Left lung (tissue), 10 donors: ENCODE measurements around the gene MRPL1. TPM values are rescaled to one million over a fixed set of nuclear protein-coding genes. Genes with fewer than 3 reads are reported as not detected.
A peak's percentile ranks its signal among the peaks of the same experiment; 100 is the strongest.

Source experiments
- ATAC-seq: fragments of 200-7000 bp; cut with Tn5 transposase; one replicate; pipeline ENCODE4 v1.9.1; 2020; ENCODE audit warnings: moderate library complexity
- DNase-seq, 4 donors: peaks; one replicate each; pipeline ENCODE4 v3.0.0-alpha.2; 2013 to 2020
- H3K27ac ChIP-seq, 2 donors: fragments of 200-600 bp; sonication (generic) in 1 of 2; one replicate each; pipeline versions ENCODE4 v1.5.0 to v1.8.0; 2020 to 2021
- H3K27me3 ChIP-seq, 2 donors: fragments of 200-600 bp; sonication (generic) in 1 of 2; one replicate each; pipeline versions ENCODE4 v1.5.0 to v1.8.0; 2020 to 2021
- H3K36me3 ChIP-seq, 2 donors: fragments of 200-600 bp; sonication (generic) in 1 of 2; one replicate each; pipeline versions ENCODE4 v1.5.0 to v1.8.0; 2020 to 2021
- H3K4me1 ChIP-seq, 2 donors: fragments of 200-600 bp; one replicate each; pipeline ENCODE4 v1.8.0; 2021
- H3K4me3 ChIP-seq, 2 donors: fragments of 200-600 bp; sonication (generic) in 1 of 2; one replicate each; pipeline versions ENCODE4 v1.5.0 to v1.8.0; 2020 to 2021; ENCODE audit warnings: mild to moderate bottlenecking in 1 of 2
- H3K9me3 ChIP-seq, 2 donors: fragments of 200-600 bp; sonication (generic) in 1 of 2; one replicate each; pipeline versions ENCODE4 v1.5.0 to v1.8.0; 2020 to 2021
- CTCF ChIP-seq, 2 donors: fragments of 200-600 bp; sonication (generic) in 1 of 2; IDR thresholded peaks; one replicate each; pipeline versions ENCODE4 v1.5.0 to v1.8.0; 2021; ENCODE audit warnings: antibody characterized with exemption in 2 of 2
- intact Hi-C, 2 donors: fragments of 100-400 bp; cut with DNase I; formaldehyde crosslinking; loops; one replicate each; pipeline versions ENCODE4 v1.11.2 to v1.14.2; 2022
- polyA plus RNA-seq, 6 donors: library from polyadenylated mRNA; unstranded; fragments of 120-200 nt; gene quantifications; one replicate each; pipeline ENCODE4 v1.2.1, GENCODE V29; 2013; ENCODE audit not compliant: insufficient read length in 6 of 6
- total RNA-seq, 2 donors: library from RNA; stranded (reverse); fragmentation: NEBNext Ultra II Directional; extraction: Animal tissue kit (Norgen Biotek cat#: 25700); gene quantifications; one replicate each; pipeline ENCODE4 v1.2.1, GENCODE V29; 2021
- donor health status: DM: no; HTN: yes; CAD: no.
- donor health status: DM: no; HTN: no; CAD: no.

MRPL1 gene
- total and polyA plus RNA-seq, 8 donors = 19.2 to 55.6 (median 47.8) TPM

DNA sequence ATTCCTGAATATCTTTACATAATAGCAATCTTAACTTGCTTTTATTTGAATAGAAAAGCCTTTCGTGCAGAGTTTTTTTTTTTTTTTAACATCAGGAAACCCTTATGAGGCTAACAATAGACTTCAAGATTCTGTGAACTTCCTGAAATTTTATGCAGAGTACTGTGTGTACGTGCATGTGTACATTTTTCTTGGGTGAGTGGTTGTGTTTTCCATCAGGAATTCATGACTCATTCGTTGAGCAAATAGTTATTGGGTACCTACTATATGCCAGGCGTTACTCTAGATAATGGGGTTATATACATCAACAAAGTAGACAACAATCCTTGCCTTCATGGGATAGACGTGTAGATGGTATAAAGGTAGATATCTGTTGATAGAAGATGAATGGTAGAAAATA is 59.1 kb downstream of the MRPL1 start:
- Histone ChIP-seq H3K27me3 (no peaks in the 10 kb centered on the region), H3K27ac (peak overlapping the region; percentile 14 to 61), H3K9me3 (peaks cover 0 to 13% of the 10 kb centered on the region in 2 donors), H3K36me3 (no peaks in the 10 kb centered on the region), H3K4me3 (no peak overlapping the region), H3K4me1 (peaks cover 0 to 10% of the 10 kb centered on the region in 2 donors)
- intact Hi-C loops = no loop called here
- DNase-seq (peak in 1 of 4 donors; percentile 33), ATAC-seq (peak; percentile 86)
- no peak for TF ChIP-seq CTCF (IDR thresholded peaks at IDR 0.05)

GRCh38 chr4:77922158-77923094 is 59.8 kb downstream of the MRPL1 start:
- no peak for TF ChIP-seq CTCF (IDR thresholded peaks at IDR 0.05)
- ATAC-seq (no peak), DNase-seq (no peak)
- Histone ChIP-seq H3K36me3 (no peaks in the 10 kb centered on the region), H3K4me1 (peaks cover 0 to 10% of the 10 kb centered on the region in 2 donors), H3K4me3 (no peak overlapping the region), H3K9me3 (peaks cover 0 to 13% of the 10 kb centered on the region in 2 donors), H3K27me3 (no peaks in the 10 kb centered on the region), H3K27ac (peak overlapping the region; percentile 14 to 55)
- intact Hi-C loops = no loop called here

- no peak for ATAC-seq
- Histone ChIP-seq H3K27ac (peak overlapping the region in 1 of 2 donors; percentile 6), H3K36me3 (peaks cover 0 to 15% of the 10 kb centered on the region in 2 donors), H3K9me3 (peaks cover 0 to 13% of the 10 kb centered on the region in 2 donors), H3K4me1 (no peaks in the 10 kb centered on the region), H3K4me3 (no peak overlapping the region), H3K27me3 (no peaks in the 10 kb centered on the region)
- DNase-seq = peak in 2 of 4 donors; percentile 14 to 19
- no peak for TF ChIP-seq CTCF (IDR thresholded peaks at IDR 0.05)
- intact Hi-C loops = no loop called here
These were observed 65.6 kb downstream of the MRPL1 start for GRCh38 chr4:77927991-77928925.

GRCh38 chr4:77930154-77930639 is 67.6 kb downstream of the MRPL1 start:
- H3K27ac ChIP-seq = no peak overlapping the region
- intact Hi-C loops = no loop called here
- ATAC-seq = no peak
- peaks cover 0 to 15% of the 10 kb centered on the region in 2 donors for H3K36me3 ChIP-seq
- H3K27me3 ChIP-seq = no peaks in the 10 kb centered on the region
- no peaks in the 10 kb centered on the region for H3K4me1 ChIP-seq
- no peak for DNase-seq
- H3K9me3 ChIP-seq = peaks cover 0 to 10% of the 10 kb centered on the region in 2 donors
- no peak for TF ChIP-seq CTCF (IDR thresholded peaks at IDR 0.05)
- H3K4me3 ChIP-seq = no peak overlapping the region
